ENCODE data around the gene NSFL1C. TPM values are rescaled to one million over a fixed set of nuclear protein-coding genes. Genes with fewer than 3 reads are reported as not detected.

NSFL1C gene
- polyA plus RNA-seq, 2 of the 4 experiments (the other 2 are of a cell fraction): 56.6 to 136 TPM

DNA sequence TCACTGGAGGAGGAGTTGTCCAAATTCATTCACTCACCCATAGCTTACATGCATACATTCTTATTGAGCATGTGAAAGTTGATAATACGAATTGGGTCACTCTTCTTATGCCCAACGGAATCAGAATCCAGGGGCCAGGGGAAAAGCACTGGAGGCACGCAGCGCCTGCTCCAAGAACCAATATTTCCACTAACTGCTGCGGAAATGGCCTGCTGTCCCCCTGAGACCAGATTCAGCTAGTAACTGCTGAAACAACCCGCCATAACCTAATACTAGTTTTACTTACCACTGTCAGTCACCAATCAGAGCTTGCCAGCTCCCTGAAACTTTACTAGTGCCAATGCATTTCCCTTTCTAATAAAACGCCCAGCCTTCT is 73.2 kb downstream of the NSFL1C start:
- CTCF ChIA-PET: interaction anchor here (1.0 to 2.6 kb wide), 3 partner anchors 12 to 73 kb away, joined by 3 to 10 read pairs (median 8); partner anchors contain the start of gene NSFL1C
- DNase-seq (ENCODE audit: low read depth in 1 of 2, low spot score in 1 of 2) (no peak), ATAC-seq (no peak), FAIRE-seq (no peak)
- peak overlapping the region; percentile 86 for H3K4me2 ChIP-seq
- H3K4me1 ChIP-seq: peaks cover 27% of the 10 kb centered on the region; the same call in 2 of the 3 replicates
- H3K4me3 ChIP-seq: peak overlapping the region; percentile 96
- peak overlapping the region; percentile 89 to 95 for H3K27ac ChIP-seq
- POLR2A ChIA-PET: interaction anchor here (1.0 kb wide), 3 partner anchors 8 to 68 kb away, joined by 3 read pairs; no protein-coding TSS in a partner anchor
- no peaks in the 10 kb centered on the region for H3K9me3 ChIP-seq
- no peak for TF ChIP-seq NR3C1 (IDR thresholded peaks at IDR 0.05)
- TF ChIP-seq HOXB13 (CRISPR knock-in tag; IDR thresholded peaks at IDR 0.05; ENCODE audit: low read depth): no peak
- TF ChIP-seq, protein P1, sequence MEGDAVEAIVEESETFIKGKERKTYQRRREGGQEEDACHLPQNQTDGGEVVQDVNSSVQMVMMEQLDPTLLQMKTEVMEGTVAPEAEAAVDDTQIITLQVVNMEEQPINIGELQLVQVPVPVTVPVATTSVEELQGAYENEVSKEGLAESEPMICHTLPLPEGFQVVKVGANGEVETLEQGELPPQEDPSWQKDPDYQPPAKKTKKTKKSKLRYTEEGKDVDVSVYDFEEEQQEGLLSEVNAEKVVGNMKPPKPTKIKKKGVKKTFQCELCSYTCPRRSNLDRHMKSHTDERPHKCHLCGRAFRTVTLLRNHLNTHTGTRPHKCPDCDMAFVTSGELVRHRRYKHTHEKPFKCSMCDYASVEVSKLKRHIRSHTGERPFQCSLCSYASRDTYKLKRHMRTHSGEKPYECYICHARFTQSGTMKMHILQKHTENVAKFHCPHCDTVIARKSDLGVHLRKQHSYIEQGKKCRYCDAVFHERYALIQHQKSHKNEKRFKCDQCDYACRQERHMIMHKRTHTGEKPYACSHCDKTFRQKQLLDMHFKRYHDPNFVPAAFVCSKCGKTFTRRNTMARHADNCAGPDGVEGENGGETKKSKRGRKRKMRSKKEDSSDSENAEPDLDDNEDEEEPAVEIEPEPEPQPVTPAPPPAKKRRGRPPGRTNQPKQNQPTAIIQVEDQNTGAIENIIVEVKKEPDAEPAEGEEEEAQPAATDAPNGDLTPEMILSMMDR (IDR thresholded peaks at IDR 0.05): no peak
- TF ChIP-seq, protein P2, sequence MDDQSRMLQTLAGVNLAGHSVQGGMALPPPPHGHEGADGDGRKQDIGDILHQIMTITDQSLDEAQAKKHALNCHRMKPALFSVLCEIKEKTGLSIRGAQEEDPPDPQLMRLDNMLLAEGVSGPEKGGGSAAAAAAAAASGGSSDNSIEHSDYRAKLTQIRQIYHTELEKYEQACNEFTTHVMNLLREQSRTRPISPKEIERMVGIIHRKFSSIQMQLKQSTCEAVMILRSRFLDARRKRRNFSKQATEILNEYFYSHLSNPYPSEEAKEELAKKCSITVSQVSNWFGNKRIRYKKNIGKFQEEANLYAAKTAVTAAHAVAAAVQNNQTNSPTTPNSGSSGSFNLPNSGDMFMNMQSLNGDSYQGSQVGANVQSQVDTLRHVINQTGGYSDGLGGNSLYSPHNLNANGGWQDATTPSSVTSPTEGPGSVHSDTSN (IDR thresholded peaks at IDR 0.05): no peak
- no peak for TF ChIP-seq BHLHE40 (IDR thresholded peaks at IDR 0.05; ENCODE audit: low read depth, low read length)
- no peak for TF ChIP-seq RNF2 (IDR thresholded peaks at IDR 0.05; ENCODE audit: borderline replicate concordance, low read depth)
- TF ChIP-seq FOSB (CRISPR knock-in tag; IDR thresholded peaks at IDR 0.05): no peak
- no peak for TF ChIP-seq ZFP36 (IDR thresholded peaks at IDR 0.05; ENCODE audit: borderline replicate concordance, partially characterized antibody)
- no peak for TF ChIP-seq ZSCAN20 (CRISPR knock-in tag; IDR thresholded peaks at IDR 0.05)
- no peak for TF ChIP-seq RARB (CRISPR knock-in tag; IDR thresholded peaks at IDR 0.05)
- 81% methylated on average over 7 of the region's 7 CpGs for WGBS (ENCODE audit: missing lambda C conversion rate)

DNA sequence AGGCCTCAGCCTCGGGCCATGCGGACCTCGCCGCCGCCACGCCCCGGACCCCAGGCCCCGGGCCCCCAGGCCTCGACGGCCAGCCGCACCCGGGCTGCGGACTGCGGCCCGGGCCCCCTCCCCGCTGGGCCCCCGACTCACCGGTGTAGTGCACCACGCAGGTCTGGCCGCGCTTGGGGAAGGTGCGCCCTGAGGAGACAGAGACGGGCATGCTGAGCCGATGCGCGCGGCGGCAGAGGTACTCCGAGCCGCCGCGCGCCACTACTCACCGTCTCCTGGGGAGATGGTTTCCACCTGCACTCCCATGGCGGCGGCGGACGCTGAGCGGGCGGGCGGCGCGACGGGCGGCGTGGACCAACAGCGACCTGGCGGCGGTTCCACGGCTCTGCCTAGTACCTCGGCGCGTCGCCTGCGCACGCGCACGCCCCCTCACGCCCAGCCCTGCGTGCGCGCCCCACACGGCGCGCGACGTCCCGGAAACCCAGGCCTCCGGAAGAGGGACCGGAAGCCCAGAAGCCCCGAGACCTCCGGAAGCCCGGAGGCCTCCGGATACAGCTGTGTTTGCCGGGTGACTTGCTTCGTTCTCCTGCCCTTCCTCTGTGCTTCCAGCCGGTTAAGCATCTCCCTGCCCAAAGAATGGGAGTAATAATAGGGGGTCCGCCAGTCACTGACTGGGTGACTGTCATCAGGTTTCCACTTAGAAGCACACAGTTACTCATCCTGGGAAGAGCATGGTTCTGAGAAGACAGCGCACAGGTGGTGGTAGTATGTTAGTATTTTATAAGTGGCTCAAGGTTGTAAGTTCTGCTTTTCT is 73.7 kb downstream of the NSFL1C start, which contains the start of gene FKBP1A:
Gene FKBP1A, minus strand, starts transcription at position 362 of the 814 bp plus-strand sequence. Its CDS starts 56 bp downstream, at position 306.
- ATAC-seq: peak; percentile 96 to 98
- Histone ChIP-seq H3K4me2 (peak within 1 kb of the TSS; percentile 95), H3K9me3 (no peaks in the 10 kb centered on the region), H3K27ac (peak within 1 kb of the TSS; percentile 89 to 95), H3K4me3 (peak within 1 kb of the TSS; percentile 96), H3K4me1 (peaks cover 27% of the 10 kb centered on the region; the same call in 2 of the 3 replicates)
- 3% methylated on average over 32 of the region's 79 CpGs for WGBS (ENCODE audit: missing lambda C conversion rate)
- peak; percentile 91 for DNase-seq (ENCODE audit: low read depth in 1 of 2, low spot score in 1 of 2)
- ChIA-PET CTCF (interaction anchor here (0.8 to 2.6 kb wide), 5 partner anchors 13 to 165 kb away, joined by 3 to 10 read pairs (median 3); partner anchors contain the start of gene NSFL1C), POLR2A (interaction anchor here (1.0 kb wide), 3 partner anchors 9 to 67 kb away, joined by 3 read pairs; no protein-coding TSS in a partner anchor)
- FAIRE-seq: no peak
- TF ChIP-seq FOXS1 (CRISPR knock-in tag; IDR thresholded peaks at IDR 0.05) (no peak), MAZ (IDR thresholded peaks at IDR 0.05; ENCODE audit: borderline replicate concordance, low read depth, low read length) (no peak), SMC3 (IDR thresholded peaks at IDR 0.05) (no peak), HOXA7 (CRISPR knock-in tag; IDR thresholded peaks at IDR 0.05) (no peak), MYC (IDR thresholded peaks at IDR 0.05; ENCODE audit: borderline replicate concordance, low read length) (peak; percentile 52; the same call in 1 of the 2 replicates), TFCP2L1 (CRISPR knock-in tag; IDR thresholded peaks at IDR 0.05) (no peak), ZFP36 (IDR thresholded peaks at IDR 0.05; ENCODE audit: borderline replicate concordance, partially characterized antibody) (no peak), HEYL (CRISPR knock-in tag; IDR thresholded peaks at IDR 0.05) (no peak), MAFK (IDR thresholded peaks at IDR 0.05; ENCODE audit: partially characterized antibody) (no peak), CHD4 (IDR thresholded peaks at IDR 0.05; ENCODE audit: borderline replicate concordance) (no peak), FOSL2 (IDR thresholded peaks at IDR 0.05) (no peak), FOSL2 (CRISPR knock-in tag; IDR thresholded peaks at IDR 0.05) (no peak), NPAS2 (CRISPR knock-in tag; IDR thresholded peaks at IDR 0.05; ENCODE audit: borderline replicate concordance) (no peak), BHLHE40 (IDR thresholded peaks at IDR 0.05; ENCODE audit: low read depth, low read length) (no peak), RFX5 (IDR thresholded peaks at IDR 0.05) (no peak), HOXB5 (CRISPR knock-in tag; IDR thresholded peaks at IDR 0.05) (no peak), EP300 (IDR thresholded peaks at IDR 0.05) (no peak), POLR2A (IDR thresholded peaks at IDR 0.05; ENCODE audit: low read length) (peak; percentile 91), JUN (IDR thresholded peaks at IDR 0.05) (peak; percentile 74 to 87), RARB (CRISPR knock-in tag; IDR thresholded peaks at IDR 0.05) (no peak)
- TF ChIP-seq, protein P3, sequence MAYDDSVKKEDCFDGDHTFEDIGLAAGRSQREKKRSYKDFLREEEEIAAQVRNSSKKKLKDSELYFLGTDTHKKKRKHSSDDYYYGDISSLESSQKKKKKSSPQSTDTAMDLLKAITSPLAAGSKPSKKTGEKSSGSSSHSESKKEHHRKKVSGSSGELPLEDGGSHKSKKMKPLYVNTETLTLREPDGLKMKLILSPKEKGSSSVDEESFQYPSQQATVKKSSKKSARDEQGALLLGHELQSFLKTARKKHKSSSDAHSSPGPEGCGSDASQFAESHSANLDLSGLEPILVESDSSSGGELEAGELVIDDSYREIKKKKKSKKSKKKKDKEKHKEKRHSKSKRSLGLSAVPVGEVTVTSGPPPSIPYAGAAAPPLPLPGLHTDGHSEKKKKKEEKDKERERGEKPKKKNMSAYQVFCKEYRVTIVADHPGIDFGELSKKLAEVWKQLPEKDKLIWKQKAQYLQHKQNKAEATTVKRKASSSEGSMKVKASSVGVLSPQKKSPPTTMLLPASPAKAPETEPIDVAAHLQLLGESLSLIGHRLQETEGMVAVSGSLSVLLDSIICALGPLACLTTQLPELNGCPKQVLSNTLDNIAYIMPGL (CRISPR knock-in tag; IDR thresholded peaks at IDR 0.05; ENCODE audit: borderline replicate concordance): no peak
- TF ChIP-seq, protein P4, sequence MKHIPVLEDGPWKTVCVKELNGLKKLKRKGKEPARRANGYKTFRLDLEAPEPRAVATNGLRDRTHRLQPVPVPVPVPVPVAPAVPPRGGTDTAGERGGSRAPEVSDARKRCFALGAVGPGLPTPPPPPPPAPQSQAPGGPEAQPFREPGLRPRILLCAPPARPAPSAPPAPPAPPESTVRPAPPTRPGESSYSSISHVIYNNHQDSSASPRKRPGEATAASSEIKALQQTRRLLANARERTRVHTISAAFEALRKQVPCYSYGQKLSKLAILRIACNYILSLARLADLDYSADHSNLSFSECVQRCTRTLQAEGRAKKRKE (CRISPR knock-in tag; IDR thresholded peaks at IDR 0.05; ENCODE audit: low read depth): no peak
- TF ChIP-seq, protein P5, sequence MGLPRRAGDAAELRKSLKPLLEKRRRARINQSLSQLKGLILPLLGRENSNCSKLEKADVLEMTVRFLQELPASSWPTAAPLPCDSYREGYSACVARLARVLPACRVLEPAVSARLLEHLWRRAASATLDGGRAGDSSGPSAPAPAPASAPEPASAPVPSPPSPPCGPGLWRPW (IDR thresholded peaks at IDR 0.05): no peak
- TF ChIP-seq, protein P6, sequence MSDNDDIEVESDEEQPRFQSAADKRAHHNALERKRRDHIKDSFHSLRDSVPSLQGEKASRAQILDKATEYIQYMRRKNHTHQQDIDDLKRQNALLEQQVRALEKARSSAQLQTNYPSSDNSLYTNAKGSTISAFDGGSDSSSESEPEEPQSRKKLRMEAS (IDR thresholded peaks at IDR 0.05): peak; percentile 84

All from A549 (cell line).